Measurements from ENCODE around the gene PRR22.
"Not testable (repeated sequence)": the region's sequence is repeated elsewhere in the genome, so short reads cannot be mapped to it uniquely, and the experiment has no call there.

Gene PRR22

DNA sequence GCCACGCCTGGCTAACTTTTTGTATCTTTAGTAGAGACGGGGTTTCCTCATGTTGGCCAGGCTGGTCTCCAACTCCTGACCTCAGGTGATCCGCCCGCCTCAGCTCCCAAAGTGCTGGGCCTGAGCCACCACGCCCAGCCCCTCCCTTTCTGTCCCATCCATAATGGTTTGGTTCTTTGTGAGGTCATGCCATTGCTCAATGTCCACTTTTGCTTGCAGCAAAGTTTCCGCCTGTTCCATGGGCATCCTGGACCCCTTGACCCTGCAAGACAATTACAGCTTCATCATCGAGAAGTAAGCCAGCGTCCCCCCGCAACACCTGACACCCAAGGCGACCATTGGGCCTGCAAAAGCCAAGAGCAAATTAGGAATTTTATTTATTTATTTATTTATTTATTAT is 16.6 kb downstream of the PRR22 start:
- Mint-ChIP-seq H3K9me3 (no peaks in the 10 kb centered on the region), H3K27ac (no peak overlapping the region), H3K4me1 (ENCODE audit: low read depth) (no peaks in the 10 kb centered on the region), H3K36me3 (ENCODE audit: low read depth) (no peaks in the 10 kb centered on the region), H3K27me3 (ENCODE audit: low read depth) (no peaks in the 10 kb centered on the region), H3K4me3 (no peak overlapping the region)

DNA sequence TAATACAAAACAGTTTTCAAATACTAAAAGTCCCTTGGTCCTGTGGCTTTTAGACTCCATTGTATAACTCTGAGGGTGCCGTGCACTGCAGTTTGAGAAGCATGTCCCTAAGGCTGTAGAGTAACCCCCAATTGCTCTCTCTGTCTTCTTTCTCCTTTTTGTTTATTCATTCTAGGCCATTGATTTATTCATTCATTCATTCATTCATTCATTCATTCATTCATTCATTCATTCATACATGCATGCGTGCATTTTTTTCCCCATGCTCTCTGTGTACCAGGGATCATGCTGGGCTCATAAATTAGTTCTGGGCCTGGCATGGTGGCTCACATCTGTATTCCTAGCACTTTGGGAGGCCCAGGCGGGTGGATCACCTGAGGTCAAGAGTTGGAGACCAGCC is 19.3 kb downstream of the PRR22 start:
- Mint-ChIP-seq H3K4me1 (ENCODE audit: low read depth) (no peaks in the 10 kb centered on the region), H3K36me3 (ENCODE audit: low read depth) (no peaks in the 10 kb centered on the region), H3K9me3 (no peaks in the 10 kb centered on the region), H3K27ac (no peak overlapping the region), H3K27me3 (ENCODE audit: low read depth) (no peaks in the 10 kb centered on the region), H3K4me3 (no peak overlapping the region)

DNA sequence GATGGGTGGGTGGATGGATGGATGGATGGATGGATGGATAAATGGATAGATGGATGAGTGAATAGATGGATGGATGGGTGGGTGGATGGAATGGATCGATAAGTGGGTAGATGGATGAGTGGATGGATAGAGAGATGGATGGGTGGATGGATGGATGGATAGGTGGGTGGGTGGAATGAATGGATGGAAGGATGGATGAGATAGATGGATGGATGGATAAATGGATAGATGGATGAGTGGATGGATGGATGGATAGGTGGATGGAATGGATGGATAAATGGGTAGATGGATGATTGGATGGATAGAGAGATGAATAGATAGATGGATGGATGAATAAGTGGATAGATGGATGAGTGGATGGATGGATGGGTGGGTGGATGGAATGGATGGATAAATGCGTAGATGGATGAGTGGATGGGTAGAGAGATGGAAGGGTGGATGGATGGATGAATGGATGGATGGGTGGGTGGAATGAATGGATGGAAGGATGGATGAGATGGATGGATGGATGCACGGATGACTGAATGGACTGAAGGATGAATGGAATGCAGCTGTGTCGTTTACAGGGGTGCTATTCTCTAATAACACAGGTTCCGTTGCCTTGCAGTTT is 21.8 kb downstream of the PRR22 start:
- Mint-ChIP-seq H3K36me3 (ENCODE audit: low read depth) (no peaks in the 10 kb centered on the region), H3K27ac (no peak overlapping the region), H3K27me3 (ENCODE audit: low read depth) (no peaks in the 10 kb centered on the region), H3K9me3 (no peaks in the 10 kb centered on the region), H3K4me3 (no peak overlapping the region), H3K4me1 (ENCODE audit: low read depth) (no peaks in the 10 kb centered on the region)

DNA sequence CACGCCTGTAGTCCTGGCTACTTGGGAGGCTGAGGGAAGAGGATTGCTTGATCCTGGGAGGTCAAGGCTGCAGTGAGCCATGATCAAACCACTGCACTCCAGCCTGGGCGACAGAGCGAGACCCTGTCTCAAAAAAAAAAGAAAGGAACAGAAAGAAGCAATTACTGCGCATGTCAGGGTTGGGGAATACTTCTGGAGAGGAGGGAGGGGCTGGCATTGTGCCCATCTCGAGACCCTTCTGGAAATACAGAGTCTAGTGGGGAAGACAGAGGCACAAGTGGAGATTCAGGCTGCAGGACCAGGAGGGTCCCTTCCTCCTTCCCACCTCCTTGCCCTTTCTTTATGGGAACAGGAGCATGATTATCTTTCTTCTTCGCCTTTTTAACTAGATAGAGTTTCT is 30.8 kb downstream of the PRR22 start:
- Mint-ChIP-seq H3K36me3 (ENCODE audit: low read depth) (no peaks in the 10 kb centered on the region), H3K27me3 (ENCODE audit: low read depth) (no peaks in the 10 kb centered on the region), H3K4me1 (ENCODE audit: low read depth) (no peaks in the 10 kb centered on the region), H3K9me3 (no peaks in the 10 kb centered on the region), H3K4me3 (no peak overlapping the region), H3K27ac (no peak overlapping the region)

DNA sequence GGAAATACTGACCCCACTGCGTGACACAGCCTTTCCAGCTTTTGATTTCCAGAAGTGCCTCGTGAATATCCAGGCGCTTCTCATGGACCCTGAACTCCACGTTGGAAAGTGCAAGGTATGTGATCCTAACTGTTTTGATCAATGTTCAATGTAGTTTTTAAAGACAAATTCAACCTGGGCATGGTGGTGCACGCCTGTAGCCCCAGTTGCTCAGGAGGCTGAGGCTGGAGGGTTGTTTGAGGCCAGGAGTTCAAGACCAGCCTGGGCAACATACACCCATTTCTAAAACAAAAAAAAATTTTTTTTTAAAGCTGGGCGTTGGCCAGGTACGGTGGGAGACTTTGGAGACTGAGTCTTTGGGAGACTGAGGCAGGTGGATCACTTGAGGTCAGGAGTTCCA is 32.8 kb downstream of the PRR22 start:
- no peaks in the 10 kb centered on the region for H3K36me3 Mint-ChIP-seq (ENCODE audit: low read depth)

DNA sequence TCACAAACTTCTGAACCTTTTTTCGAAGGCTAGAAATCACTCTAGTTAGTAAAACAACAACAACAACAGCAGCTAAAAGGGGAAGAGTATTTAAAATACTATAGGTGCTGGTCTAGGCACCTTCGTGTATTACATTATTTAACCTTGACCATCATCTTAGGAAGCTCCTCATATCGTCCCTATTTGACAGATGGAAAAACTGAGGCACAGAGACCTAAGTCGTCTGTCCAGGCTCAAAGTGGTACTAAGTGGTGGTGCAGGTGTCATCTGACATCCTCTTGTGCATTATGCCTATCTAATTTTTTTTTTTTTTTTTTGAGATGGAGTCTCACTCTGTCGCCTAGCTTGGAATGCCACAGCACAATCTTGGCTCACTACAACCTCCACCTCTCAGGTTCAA is 35.0 kb downstream of the PRR22 start:
- H3K36me3 Mint-ChIP-seq (ENCODE audit: low read depth), result no peaks in the 10 kb centered on the region
- H3K27me3 Mint-ChIP-seq (ENCODE audit: low read depth), result no peaks in the 10 kb centered on the region
- H3K27ac Mint-ChIP-seq, result no peak overlapping the region
- H3K4me1 Mint-ChIP-seq (ENCODE audit: low read depth), result no peaks in the 10 kb centered on the region
- H3K9me3 Mint-ChIP-seq, result no peaks in the 10 kb centered on the region
- H3K4me3 Mint-ChIP-seq, result no peak overlapping the region

More for the DNA sequence above, 32.8 kb downstream of the PRR22 start:
- no peak overlapping the region for H3K27ac Mint-ChIP-seq
- no peaks in the 10 kb centered on the region for H3K9me3 Mint-ChIP-seq
- H3K4me3 Mint-ChIP-seq, result no peak overlapping the region
- no peaks in the 10 kb centered on the region for H3K27me3 Mint-ChIP-seq (ENCODE audit: low read depth)
- H3K4me1 Mint-ChIP-seq (ENCODE audit: low read depth), result no peaks in the 10 kb centered on the region

DNA sequence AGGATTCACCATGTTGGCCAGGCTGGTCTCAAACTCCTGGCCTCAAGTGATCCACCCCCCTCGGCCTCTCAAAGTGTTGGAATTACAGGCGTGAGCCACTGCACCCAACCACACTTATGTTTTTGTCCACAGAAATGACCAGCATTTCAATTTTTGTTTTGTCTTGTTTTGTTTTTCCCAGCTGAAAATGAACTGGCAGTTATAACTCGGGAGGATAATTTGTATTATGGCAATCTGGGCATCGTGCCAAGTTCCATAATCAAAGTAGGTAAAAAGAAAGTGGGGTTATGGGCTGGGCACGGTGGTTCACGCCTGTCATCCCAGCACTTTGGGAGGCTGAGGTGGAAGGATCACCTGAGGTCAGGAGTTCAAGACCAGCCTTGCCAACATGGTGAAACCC is 35.6 kb downstream of the PRR22 start:
- H3K27me3 Mint-ChIP-seq (ENCODE audit: low read depth); H3K27ac Mint-ChIP-seq; H3K9me3 Mint-ChIP-seq; H3K36me3 Mint-ChIP-seq (ENCODE audit: low read depth); H3K4me3 Mint-ChIP-seq; H3K4me1 Mint-ChIP-seq (ENCODE audit: low read depth): not testable (repeated sequence)

DNA sequence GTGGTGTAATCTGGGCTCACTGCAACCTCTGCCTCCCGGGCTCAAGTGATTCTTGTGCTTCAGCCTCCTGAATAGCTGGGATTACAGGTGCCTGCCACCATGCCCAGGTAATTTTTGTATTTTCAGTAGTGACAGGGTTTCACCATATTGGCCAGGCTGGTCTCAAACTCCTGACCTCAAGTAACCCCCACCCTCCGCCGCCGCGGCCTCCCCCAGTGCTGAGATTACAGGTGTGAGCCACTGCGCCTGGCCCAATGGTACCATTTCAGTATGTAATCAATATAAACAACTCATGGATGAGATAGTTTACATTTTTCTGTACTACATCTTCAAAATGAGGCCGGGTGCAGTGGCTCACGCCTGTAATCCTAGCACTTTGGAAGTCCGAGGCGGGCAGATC is 39.5 kb downstream of the PRR22 start:
- H3K27me3 Mint-ChIP-seq (ENCODE audit: low read depth); H3K36me3 Mint-ChIP-seq (ENCODE audit: low read depth); H3K4me3 Mint-ChIP-seq; H3K27ac Mint-ChIP-seq; H3K9me3 Mint-ChIP-seq; H3K4me1 Mint-ChIP-seq (ENCODE audit: low read depth): not testable (repeated sequence)

DNA sequence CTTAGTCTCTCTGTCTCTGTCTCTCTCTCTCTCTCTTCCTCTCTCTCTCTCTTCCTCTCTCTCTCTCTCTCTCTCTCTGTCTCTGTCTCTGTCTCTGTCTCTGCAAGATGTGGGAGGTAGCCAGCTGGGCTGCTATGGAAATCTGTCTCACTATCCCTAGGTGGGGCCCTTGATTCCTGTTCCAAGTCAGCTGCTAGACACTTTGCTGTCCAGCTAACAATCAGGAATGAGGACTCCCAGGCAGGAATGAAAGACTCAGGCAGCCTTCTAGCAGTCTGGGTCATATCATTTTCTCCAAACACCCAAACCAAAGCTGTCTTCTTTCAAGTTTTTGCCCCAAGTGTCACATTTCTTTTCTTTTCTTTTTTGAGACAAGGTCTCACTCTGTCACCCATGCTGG is 40.9 kb downstream of the PRR22 start:
- Mint-ChIP-seq H3K4me1 (ENCODE audit: low read depth) (no peaks in the 10 kb centered on the region), H3K9me3 (no peaks in the 10 kb centered on the region), H3K27ac (no peak overlapping the region), H3K27me3 (ENCODE audit: low read depth) (no peaks in the 10 kb centered on the region), H3K4me3 (no peak overlapping the region), H3K36me3 (ENCODE audit: low read depth) (no peaks in the 10 kb centered on the region)

DNA sequence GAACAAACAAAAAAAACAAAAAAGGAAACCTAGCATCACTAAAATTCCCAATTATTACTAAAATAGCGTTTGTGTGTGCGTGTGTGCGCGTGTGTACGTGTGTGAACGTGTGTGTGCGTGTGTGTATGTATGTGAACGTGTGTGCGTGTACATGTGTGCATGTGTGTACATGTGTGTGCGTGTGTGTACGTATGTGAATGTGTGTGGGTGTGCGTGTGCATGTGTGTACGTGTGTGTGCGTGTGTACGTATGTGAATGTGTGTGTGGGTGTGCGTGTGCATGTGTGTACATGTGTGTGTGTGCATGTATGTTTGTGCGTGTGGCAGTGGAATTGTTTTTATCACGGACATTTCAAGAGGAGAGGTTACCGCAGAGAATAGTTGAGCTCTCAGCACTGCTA is 42.5 kb downstream of the PRR22 start:
- Mint-ChIP-seq H3K27ac (no peak overlapping the region), H3K27me3 (ENCODE audit: low read depth) (no peaks in the 10 kb centered on the region), H3K4me1 (ENCODE audit: low read depth) (no peaks in the 10 kb centered on the region), H3K36me3 (ENCODE audit: low read depth) (no peaks in the 10 kb centered on the region), H3K4me3 (no peak overlapping the region), H3K9me3 (no peaks in the 10 kb centered on the region)

DNA sequence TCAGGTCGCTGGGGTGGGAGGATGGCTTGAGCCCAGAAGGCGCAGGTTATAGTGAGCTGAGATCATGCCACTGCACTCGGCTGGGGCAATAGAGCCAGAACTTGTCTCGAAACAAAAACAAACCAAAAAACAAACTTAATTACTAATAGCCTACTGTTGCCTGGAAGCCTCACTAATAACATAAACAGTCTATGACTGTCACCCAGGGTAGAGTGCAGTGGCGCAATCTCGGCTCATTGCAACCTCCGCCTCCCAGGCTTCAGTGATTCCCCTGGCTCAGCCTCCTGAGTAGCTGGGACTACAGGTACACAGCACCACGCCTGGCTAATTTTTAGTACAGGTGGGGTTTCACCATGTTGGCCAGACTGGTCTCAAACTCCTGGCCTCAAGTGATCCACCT is 46.1 kb downstream of the PRR22 start:
- Mint-ChIP-seq H3K9me3 (no peaks in the 10 kb centered on the region), H3K36me3 (ENCODE audit: low read depth) (no peaks in the 10 kb centered on the region), H3K4me1 (ENCODE audit: low read depth) (no peaks in the 10 kb centered on the region), H3K27ac (no peak overlapping the region), H3K4me3 (no peak overlapping the region), H3K27me3 (ENCODE audit: low read depth) (no peaks in the 10 kb centered on the region)

DNA sequence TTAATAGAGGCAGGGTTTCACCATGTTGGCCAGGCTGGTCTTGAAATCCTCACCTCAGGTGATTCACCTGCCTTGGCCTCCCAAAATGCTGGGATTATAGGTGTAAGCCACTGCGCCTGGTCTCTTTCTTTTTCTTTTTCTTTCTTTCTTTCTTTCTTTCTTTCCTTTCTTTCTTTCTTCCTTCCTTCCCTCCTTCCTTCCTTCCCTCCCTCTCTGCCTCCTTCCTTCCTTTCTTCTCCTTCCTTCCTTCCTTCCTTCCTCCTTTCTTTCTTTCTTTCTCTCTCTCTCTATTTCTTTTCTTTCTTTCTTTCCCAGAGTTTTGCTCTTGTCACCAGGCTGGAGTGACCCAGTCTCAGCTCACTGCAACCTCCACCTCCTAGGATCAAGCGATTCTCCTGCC is 51.4 kb downstream of the PRR22 start:
- H3K9me3 Mint-ChIP-seq; H3K27ac Mint-ChIP-seq; H3K36me3 Mint-ChIP-seq (ENCODE audit: low read depth); H3K4me1 Mint-ChIP-seq (ENCODE audit: low read depth); H3K27me3 Mint-ChIP-seq (ENCODE audit: low read depth); H3K4me3 Mint-ChIP-seq: not testable (repeated sequence)
